Tibial nerve (tissue), 4 donors: ENCODE results near the gene PRXL2B. TPM values are rescaled to one million over a fixed set of nuclear protein-coding genes. Genes with fewer than 3 reads are reported as not detected.
"Not testable (repeated sequence)": the region's sequence is repeated elsewhere in the genome, so short reads cannot be mapped to it uniquely, and the experiment has no call there.

ENCODE experiments used
- DNase-seq, 2 donors: peaks; one replicate each; pipeline ENCODE4 v3.0.0-alpha.2; 2019; ENCODE audit warnings: low spot score in 2 of 2
- H3K27ac ChIP-seq, 4 donors: fragments of 200-600 bp; sonication (generic) in 3 of 4; one replicate each; pipeline ENCODE4 v1.5.1; 2017 to 2019; ENCODE audit warnings: mild to moderate bottlenecking in 1 of 4
- H3K27me3 ChIP-seq, 2 donors: fragments of 200-600 bp; sonication (generic) in 1 of 2; one replicate each; pipeline versions ENCODE4 v1.5.1 to v1.6.0; 2017 to 2019
- H3K36me3 ChIP-seq, 3 donors: fragments of 200-600 bp; sonication (generic); one replicate each; pipeline ENCODE4 v1.5.1; 2018 to 2019
- H3K4me1 ChIP-seq, 4 donors: fragments of 200-600 bp; sonication (generic) in 3 of 4; one replicate each; pipeline ENCODE4 v1.5.1; 2017 to 2019
- H3K4me3 ChIP-seq, 4 donors: fragments of 200-600 bp; sonication (generic) in 3 of 4; one replicate each; pipeline ENCODE4 v1.5.1; 2017 to 2019; ENCODE audit warnings: mild to moderate bottlenecking in 1 of 4, moderate library complexity in 1 of 4
- H3K9me3 ChIP-seq, 4 donors: fragments of 200-600 bp; sonication (generic) in 3 of 4; one replicate each; pipeline ENCODE4 v1.5.1; 2017 to 2019
- EP300 ChIP-seq, 2 donors: sonication (generic); formaldehyde crosslinking; IDR thresholded peaks; one replicate each; pipeline ENCODE4 v1.6.1; 2017; ENCODE audit warnings: antibody characterized with exemption in 2 of 2, mild to moderate bottlenecking in 1 of 2
- POLR2A ChIP-seq, 2 donors: fragments of 450-650 bp; IDR thresholded peaks; one replicate each; pipeline ENCODE4 v1.6.1; 2017; ENCODE audit warnings: antibody characterized with exemption in 2 of 2, mild to moderate bottlenecking in 2 of 2, moderate library complexity in 2 of 2
- WGBS, 2 donors: methylation state at CpG; one replicate each; pipeline ENCODE4 v1.1.5; 2018; 5-methylcytosine and 5-hydroxymethylcytosine counted together
- total RNA-seq, 4 donors: library from RNA; depleted of rRNA; stranded (reverse); fragments of >200 nt; gene quantifications; one replicate each; pipeline ENCODE4 v1.1.0, GENCODE V29; 2016
- TF ChIP-seq, protein P1 (sequence below), 5 experiments: fragments of 200-600 bp in 3 of 5; fragments of 450-650 bp in 2 of 5; sonication (generic) in 3 of 5; IDR thresholded peaks; one replicate each; pipeline ENCODE4 v1.5.1; 2016 to 2019; ENCODE audit warnings: antibody characterized with exemption in 5 of 5, mild to moderate bottlenecking in 3 of 5, moderate library complexity in 2 of 5

The PRXL2B gene
- total RNA-seq, 4 donors from 2014 or later = 14.4 to 18.0 (median 16.9) TPM

DNA sequence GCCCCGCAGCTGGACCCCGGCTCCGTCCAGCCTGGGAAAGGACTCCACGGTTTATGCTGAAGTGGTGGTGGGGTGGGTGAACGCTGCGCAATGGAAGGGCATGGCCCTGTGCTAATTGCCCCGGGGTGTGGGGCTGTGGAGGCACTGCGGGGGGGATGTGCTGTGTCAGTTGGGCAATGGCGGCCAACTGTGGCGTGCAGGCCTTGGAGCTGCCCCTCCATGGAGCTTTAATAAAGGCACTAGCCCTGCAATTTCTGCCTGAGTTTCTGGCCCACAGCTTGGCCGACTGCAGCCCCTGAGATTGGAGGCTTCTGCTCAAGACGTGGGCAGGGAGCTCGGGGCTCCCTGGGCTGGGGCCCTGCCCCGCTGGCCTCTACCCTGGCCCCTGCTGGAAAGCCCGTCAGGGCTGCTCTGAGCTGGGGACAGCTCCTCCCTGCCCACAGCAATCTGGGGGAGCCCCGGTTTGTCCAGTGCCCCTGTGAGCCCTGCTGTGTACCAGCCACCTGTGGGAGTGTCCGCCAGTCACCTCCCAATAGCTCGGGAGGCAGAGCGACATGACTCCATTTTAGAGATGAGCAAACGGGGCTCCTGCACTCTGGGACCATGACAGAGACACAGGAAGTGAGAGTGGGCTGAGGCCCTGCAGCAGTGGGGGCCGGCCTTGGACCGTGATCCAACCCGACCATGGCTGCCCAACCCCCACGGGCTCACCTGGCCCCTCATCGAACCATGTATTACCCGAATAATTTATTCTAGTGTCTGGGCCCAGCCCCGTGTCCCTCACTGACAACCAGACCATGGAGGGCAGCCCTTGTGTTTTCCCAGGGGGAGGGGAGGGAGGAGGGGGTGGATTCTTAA, 39.1 kb upstream of the PRXL2B start:
- DNase-seq = peak in 1 of 2 donors; percentile 30
- 11 to 14% methylated on average over 25 to 27 of the region's 27 CpGs for WGBS, 2 donors
- TF ChIP-seq, protein P1, sequence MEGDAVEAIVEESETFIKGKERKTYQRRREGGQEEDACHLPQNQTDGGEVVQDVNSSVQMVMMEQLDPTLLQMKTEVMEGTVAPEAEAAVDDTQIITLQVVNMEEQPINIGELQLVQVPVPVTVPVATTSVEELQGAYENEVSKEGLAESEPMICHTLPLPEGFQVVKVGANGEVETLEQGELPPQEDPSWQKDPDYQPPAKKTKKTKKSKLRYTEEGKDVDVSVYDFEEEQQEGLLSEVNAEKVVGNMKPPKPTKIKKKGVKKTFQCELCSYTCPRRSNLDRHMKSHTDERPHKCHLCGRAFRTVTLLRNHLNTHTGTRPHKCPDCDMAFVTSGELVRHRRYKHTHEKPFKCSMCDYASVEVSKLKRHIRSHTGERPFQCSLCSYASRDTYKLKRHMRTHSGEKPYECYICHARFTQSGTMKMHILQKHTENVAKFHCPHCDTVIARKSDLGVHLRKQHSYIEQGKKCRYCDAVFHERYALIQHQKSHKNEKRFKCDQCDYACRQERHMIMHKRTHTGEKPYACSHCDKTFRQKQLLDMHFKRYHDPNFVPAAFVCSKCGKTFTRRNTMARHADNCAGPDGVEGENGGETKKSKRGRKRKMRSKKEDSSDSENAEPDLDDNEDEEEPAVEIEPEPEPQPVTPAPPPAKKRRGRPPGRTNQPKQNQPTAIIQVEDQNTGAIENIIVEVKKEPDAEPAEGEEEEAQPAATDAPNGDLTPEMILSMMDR (IDR thresholded peaks at IDR 0.05) = no peak
- TF ChIP-seq EP300 (IDR thresholded peaks at IDR 0.05) (no peak), POLR2A (IDR thresholded peaks at IDR 0.05) (no peak)
- Histone ChIP-seq H3K9me3 (no peaks in the 10 kb centered on the region), H3K27ac (peak overlapping the region; percentile 94 to 98 (median 96)), H3K4me1 (peaks cover 0 to 67% (median 48%) of the 10 kb centered on the region in 4 donors), H3K36me3 (no peaks in the 10 kb centered on the region), H3K27me3 (no peaks in the 10 kb centered on the region), H3K4me3 (peak overlapping the region; percentile 36 to 68 (median 51))

DNA sequence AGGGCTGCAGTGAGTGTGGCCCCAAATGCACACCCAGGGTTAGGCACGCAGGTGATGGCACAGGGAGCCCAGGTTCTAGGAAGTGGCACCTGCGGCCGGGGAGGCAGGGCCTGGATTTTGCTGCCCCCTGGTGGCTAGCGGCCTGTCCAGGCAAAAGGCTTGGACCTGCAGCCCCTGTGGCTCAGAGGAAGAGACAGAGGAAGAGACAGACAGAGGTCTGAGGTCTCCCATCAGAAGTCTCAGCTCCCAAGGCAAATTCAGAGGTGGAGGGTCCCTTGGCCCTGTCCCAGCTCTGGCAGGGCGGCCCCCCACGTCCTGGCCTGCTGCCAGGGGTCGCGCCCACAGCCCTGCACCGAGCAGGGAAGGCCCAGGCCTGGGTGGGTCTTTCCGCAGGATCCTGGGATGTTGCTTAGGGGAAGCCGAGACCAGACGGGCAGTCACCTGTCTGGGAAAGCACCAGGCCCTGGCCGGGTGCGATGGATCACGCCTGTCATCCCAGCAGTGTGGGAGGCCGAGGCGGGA, 38.4 kb upstream of the PRXL2B start:
- DNase-seq = peak; percentile 72 to 77
- H3K36me3 ChIP-seq = no peaks in the 10 kb centered on the region
- peak overlapping the region; percentile 94 to 98 (median 96) for H3K27ac ChIP-seq
- peaks cover 0 to 67% (median 48%) of the 10 kb centered on the region in 4 donors for H3K4me1 ChIP-seq
- TF ChIP-seq, protein P1 (IDR thresholded peaks at IDR 0.05) = peak; percentile 90 to 97 (median 93)
- no peak for TF ChIP-seq EP300 (IDR thresholded peaks at IDR 0.05)
- WGBS, 2 donors = 5 to 6% methylated on average over 14 to 15 of the region's 17 CpGs
- no peaks in the 10 kb centered on the region for H3K9me3 ChIP-seq
- H3K27me3 ChIP-seq = no peaks in the 10 kb centered on the region
- peak overlapping the region; percentile 19 to 68 (median 46) for H3K4me3 ChIP-seq

DNA sequence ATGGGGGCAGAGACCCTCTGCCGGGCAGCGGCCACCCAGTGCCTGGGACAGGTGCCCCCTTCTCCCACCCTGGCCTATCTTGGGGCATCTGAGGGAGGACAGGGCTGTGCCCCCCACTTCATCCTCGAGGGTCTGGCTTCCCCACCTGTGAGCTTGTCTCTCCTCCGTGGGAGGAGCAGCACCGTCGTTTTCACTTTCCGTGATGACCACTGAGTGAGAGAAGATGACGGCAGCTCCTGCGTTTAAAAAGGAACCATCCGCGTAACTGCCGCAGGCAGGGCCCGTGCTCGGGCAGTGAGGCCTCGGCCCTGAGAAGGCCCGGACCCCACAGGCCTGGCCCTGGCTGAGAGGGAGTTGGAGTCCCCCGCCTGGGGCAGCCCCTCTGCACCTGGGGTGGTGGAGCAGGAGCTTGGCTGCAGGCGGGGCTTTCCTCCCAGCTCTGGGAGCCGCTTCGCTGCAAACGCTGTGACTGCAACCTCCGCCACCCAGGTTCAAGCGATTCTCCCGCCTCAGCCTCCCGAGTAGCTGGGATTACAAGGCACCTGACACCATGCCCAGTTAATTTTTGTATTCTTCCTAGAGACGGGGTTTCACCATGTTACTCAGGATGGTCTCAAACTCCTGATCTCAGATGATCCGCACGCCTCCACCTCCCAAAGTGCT, 37.1 kb upstream of the PRXL2B start:
- H3K4me3 ChIP-seq = peak overlapping the region in 3 of 4 donors; percentile 18 to 68 (median 56)
- H3K27me3 ChIP-seq, H3K9me3 ChIP-seq, DNase-seq, H3K36me3 ChIP-seq: not testable (repeated sequence)
- WGBS, 2 donors = 74 to 83% methylated on average over 20 to 25 of the region's 28 CpGs
- H3K4me1 ChIP-seq = peaks cover 0 to 57% (median 43%) of the 10 kb centered on the region in 4 donors
- H3K27ac ChIP-seq = peak overlapping the region; percentile 94 to 98 (median 96)

DNA sequence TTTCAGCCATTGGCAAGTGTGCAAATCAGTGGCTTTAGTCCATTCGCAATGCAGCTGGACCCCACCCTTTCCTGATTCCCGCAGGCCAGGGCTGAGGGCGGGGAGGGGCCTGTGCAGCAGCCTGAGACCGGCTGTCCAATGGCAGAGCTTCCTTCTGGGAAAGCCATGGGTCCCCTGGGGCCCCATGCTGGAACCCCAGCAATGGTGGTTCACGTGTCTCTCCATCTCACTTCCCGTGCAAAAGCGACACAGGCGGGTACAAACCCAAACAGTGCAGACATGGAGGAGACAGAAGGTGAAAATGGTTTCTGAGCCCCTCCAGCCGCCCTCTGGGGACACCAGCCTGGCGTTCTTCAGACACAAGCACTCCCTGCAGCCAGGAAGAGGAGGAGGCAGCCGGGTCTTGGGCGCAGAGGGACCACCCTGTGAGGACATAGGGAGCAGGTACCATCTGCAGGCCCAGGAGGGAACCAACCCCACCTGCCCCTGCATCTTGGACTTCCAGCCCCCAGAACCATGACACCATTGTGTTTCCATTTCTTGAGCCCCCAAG, 36.2 kb upstream of the PRXL2B start:
- H3K36me3 ChIP-seq, DNase-seq, H3K27me3 ChIP-seq, H3K4me3 ChIP-seq, H3K9me3 ChIP-seq: not testable (repeated sequence)
- peak overlapping the region in 2 of 4 donors; percentile 56 to 98 for H3K27ac ChIP-seq
- H3K4me1 ChIP-seq = peaks cover 0 to 57% (median 42%) of the 10 kb centered on the region in 4 donors
- WGBS, 2 donors = 57 to 83% methylated on average over 8 to 9 of the region's 12 CpGs

DNA sequence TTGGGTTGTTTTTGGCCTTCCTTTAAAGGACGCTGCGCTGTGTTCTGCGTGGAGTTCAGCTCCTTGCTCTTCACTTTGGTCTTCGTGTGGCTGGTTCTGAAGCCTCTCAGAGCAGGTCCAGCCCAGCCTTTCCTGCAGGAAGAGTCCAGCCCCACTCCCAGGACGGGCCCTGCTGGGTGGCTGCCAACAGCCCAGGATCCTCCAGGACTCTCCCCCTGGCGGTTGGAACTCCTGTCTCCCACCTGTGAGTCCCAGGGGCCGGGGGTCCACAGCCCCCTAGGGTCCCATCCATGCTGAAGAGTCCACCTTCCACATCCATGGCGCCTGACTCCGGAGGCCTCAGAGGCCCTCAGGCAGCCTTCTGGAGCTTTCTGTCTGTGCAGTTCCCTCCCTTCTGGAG, 35.0 kb upstream of the PRXL2B start:
- not testable (repeated sequence) for H3K9me3 ChIP-seq, H3K4me3 ChIP-seq, DNase-seq, H3K27me3 ChIP-seq, H3K36me3 ChIP-seq
- 81 to 82% methylated on average over 8 to 9 of the region's 9 CpGs for WGBS, 2 donors
- H3K4me1 ChIP-seq = peaks cover 0 to 51% (median 41%) of the 10 kb centered on the region in 4 donors
- peak overlapping the region in 1 of 4 donors; percentile 33 for H3K27ac ChIP-seq

DNA sequence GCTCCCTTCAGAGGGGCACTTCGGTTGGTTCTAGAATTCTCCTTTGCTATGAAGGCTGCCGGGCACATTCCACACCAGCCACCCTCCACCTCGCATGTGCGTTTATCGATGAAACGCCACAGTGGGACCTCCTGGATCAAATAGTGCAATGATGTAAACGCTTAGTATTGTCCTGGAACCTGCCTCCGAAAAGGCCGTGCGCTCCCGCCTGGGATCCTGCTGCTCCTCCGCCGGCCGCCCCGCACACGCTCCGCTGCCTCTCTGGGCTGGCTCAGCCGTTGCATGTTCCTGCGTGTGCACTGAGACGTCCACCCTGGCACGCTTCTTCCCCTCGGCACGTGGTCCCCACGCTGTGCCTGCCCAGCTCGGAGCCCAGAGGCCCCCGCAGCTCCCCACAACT, 34.4 kb upstream of the PRXL2B start:
- WGBS, 2 donors = 90 to 93% methylated on average over 24 to 25 of the region's 26 CpGs
- TF ChIP-seq EP300 (IDR thresholded peaks at IDR 0.05) (no peak), POLR2A (IDR thresholded peaks at IDR 0.05) (no peak)
- TF ChIP-seq, protein P1 (IDR thresholded peaks at IDR 0.05) = no peak
- peaks cover 0 to 50% (median 39%) of the 10 kb centered on the region in 4 donors for H3K4me1 ChIP-seq
- H3K27me3 ChIP-seq = no peaks in the 10 kb centered on the region
- H3K27ac ChIP-seq = no peak overlapping the region
- no peaks in the 10 kb centered on the region for H3K36me3 ChIP-seq
- H3K4me3 ChIP-seq = no peak overlapping the region
- DNase-seq = no peak
- H3K9me3 ChIP-seq = no peaks in the 10 kb centered on the region

DNA sequence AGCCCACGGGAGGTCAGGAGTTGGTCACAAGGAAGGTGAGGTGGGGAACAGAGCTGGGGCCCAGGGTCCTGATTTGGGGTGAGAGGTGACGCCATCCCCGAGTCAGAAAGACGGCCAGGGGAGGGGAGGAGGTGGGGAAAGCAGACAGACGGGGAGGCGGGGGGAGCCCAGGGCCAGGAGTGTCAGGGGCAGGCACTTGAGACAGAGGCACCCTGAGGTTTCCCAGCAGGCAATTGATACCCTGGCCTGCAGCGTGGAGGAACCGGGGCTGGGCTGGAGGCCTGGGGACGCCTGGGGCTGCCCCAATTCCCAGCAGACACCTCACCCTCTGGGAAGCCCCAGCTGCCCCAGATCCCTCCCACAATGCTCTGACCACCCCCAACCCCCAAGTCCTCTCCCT, 33.5 kb upstream of the PRXL2B start:
- not testable (repeated sequence) for H3K27me3 ChIP-seq, DNase-seq, H3K36me3 ChIP-seq, H3K4me3 ChIP-seq, H3K9me3 ChIP-seq, H3K27ac ChIP-seq
- WGBS, 2 donors = 73 to 84% methylated on average over 9 of the region's 9 CpGs
- peaks cover 0 to 50% (median 39%) of the 10 kb centered on the region in 4 donors for H3K4me1 ChIP-seq
